ENCODE measurements around the gene TPST1. TPM values are rescaled to one million over a fixed set of nuclear protein-coding genes. Genes with fewer than 3 reads are reported as not detected.
"Not testable (repeated sequence)": the region's sequence is repeated elsewhere in the genome, so short reads cannot be mapped to it uniquely, and the experiment has no call there.

The TPST1 gene
- total and polyA plus RNA-seq, 5 donors from 2014 or later = 0.15 to 1.2 (median 0.24) TPM; not detected in 2

GRCh38 chr7:66310620-66311019 lies 105.5 kb downstream of the TPST1 start:
- no peaks in the 10 kb centered on the region for H3K4me1 ChIP-seq (ENCODE audit: control insufficient read depth, insufficient read depth, low read length, poor library complexity, severe bottlenecking)
- no peaks in the 10 kb centered on the region for H3K9me3 Mint-ChIP-seq

GRCh38 chr7:66313886-66314568 lies 108.9 kb downstream of the TPST1 start:
- Histone ChIP-seq H3K27ac (ENCODE audit: insufficient read depth, low read length, poor library complexity, severe bottlenecking) (no peak overlapping the region), H3K27me3 (ENCODE audit: control insufficient read depth, insufficient read depth, low read length) (peaks cover 8% of the 10 kb centered on the region), H3K36me3 (ENCODE audit: control insufficient read depth, insufficient read depth, low read length) (no peaks in the 10 kb centered on the region), H3K4me3 (ENCODE audit: low read depth, low read length) (no peak overlapping the region), H3K9me3 (ENCODE audit: control insufficient read depth in 2 of 2, low read length in 2 of 2) (no peaks in the 10 kb centered on the region), H3K4me1 (ENCODE audit: control insufficient read depth, insufficient read depth, low read length, poor library complexity, severe bottlenecking) (no peaks in the 10 kb centered on the region)
- Mint-ChIP-seq H3K9me3 (no peaks in the 10 kb centered on the region), H3K36me3 (no peaks in the 10 kb centered on the region), H3K27ac (no peak overlapping the region), H3K4me1 (no peaks in the 10 kb centered on the region), H3K4me3 (no peak overlapping the region), H3K27me3 (peaks cover 23% of the 10 kb centered on the region)
- no peak for ATAC-seq (ENCODE audit: low read depth in 2 of 2)
- DNase-seq = no peak

More at GRCh38 chr7:66310620-66311019, 105.5 kb downstream of the TPST1 start:
- no peak overlapping the region for H3K4me3 ChIP-seq (ENCODE audit: low read depth, low read length)
- Mint-ChIP-seq H3K4me1 (no peaks in the 10 kb centered on the region), H3K27ac (no peak overlapping the region), H3K27me3 (peaks cover 25% of the 10 kb centered on the region), H3K4me3 (no peak overlapping the region), H3K36me3 (no peaks in the 10 kb centered on the region)
- H3K27me3 ChIP-seq (ENCODE audit: control insufficient read depth, insufficient read depth, low read length) = peaks cover 8% of the 10 kb centered on the region
- no peak for ATAC-seq (ENCODE audit: low read depth in 2 of 2)
- no peaks in the 10 kb centered on the region for H3K36me3 ChIP-seq (ENCODE audit: control insufficient read depth, insufficient read depth, low read length)
- DNase-seq = no peak
- no peaks in the 10 kb centered on the region for H3K9me3 ChIP-seq (ENCODE audit: control insufficient read depth in 2 of 2, low read length in 2 of 2)
- H3K27ac ChIP-seq (ENCODE audit: insufficient read depth, low read length, poor library complexity, severe bottlenecking) = no peak overlapping the region

GRCh38 chr7:66315192-66315591 lies 110.1 kb downstream of the TPST1 start:
- no peaks in the 10 kb centered on the region for H3K36me3 ChIP-seq (ENCODE audit: control insufficient read depth, insufficient read depth, low read length)
- no peaks in the 10 kb centered on the region for H3K9me3 ChIP-seq (ENCODE audit: control insufficient read depth in 2 of 2, low read length in 2 of 2)
- H3K9me3 Mint-ChIP-seq = peaks cover 0 to 4% (median 0%) of the 10 kb centered on the region in 7 donors
- no peak overlapping the region for H3K4me3 ChIP-seq (ENCODE audit: low read depth, low read length)
- no peak overlapping the region for H3K27ac Mint-ChIP-seq
- H3K27ac ChIP-seq (ENCODE audit: insufficient read depth, low read length, poor library complexity, severe bottlenecking) = no peak overlapping the region
- peaks cover 14% of the 10 kb centered on the region for H3K27me3 Mint-ChIP-seq
- no peak overlapping the region for H3K4me3 Mint-ChIP-seq
- no peak for ATAC-seq (ENCODE audit: low read depth in 2 of 2)
- no peaks in the 10 kb centered on the region for H3K4me1 Mint-ChIP-seq
- no peak for DNase-seq
- H3K36me3 Mint-ChIP-seq = no peaks in the 10 kb centered on the region
- no peaks in the 10 kb centered on the region for H3K4me1 ChIP-seq (ENCODE audit: control insufficient read depth, insufficient read depth, low read length, poor library complexity, severe bottlenecking)
- peaks cover 8% of the 10 kb centered on the region for H3K27me3 ChIP-seq (ENCODE audit: control insufficient read depth, insufficient read depth, low read length)

DNA sequence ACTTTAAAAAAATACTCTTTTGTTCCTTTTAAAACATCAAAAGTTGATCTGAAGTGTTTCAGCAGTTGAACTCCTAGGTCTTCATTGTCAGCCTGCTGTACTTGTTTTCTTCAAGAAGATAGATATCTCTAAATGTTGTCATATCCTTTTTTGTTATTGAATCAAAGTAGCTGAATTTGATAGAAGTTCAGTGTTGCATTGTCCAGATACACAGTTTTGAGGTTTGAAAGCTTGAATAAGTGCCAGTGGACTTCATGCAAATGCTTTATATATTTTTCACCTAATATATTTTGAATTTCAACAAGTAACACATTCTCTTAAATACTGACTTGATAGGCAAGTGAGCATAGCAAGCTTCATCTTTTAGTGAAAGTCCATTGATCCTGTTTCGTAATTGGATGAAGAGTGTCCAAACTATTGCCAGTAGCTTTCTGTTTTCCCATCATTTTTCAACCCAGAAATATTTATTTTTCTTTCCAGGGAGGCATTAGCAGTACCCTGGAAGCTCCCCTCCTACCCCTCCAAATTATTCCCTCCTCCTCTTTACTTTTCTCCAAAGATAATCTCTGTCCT lies 114.4 kb downstream of the TPST1 start:
- H3K9me3 Mint-ChIP-seq = peaks cover 0 to 14% (median 3%) of the 10 kb centered on the region in 7 donors
- H3K4me1 Mint-ChIP-seq = no peaks in the 10 kb centered on the region
- DNase-seq = no peak
- peaks cover 8% of the 10 kb centered on the region for H3K27me3 Mint-ChIP-seq
- H3K36me3 ChIP-seq (ENCODE audit: control insufficient read depth, insufficient read depth, low read length) = no peaks in the 10 kb centered on the region
- peaks cover 3% of the 10 kb centered on the region for H3K27me3 ChIP-seq (ENCODE audit: control insufficient read depth, insufficient read depth, low read length)
- H3K4me1 ChIP-seq (ENCODE audit: control insufficient read depth, insufficient read depth, low read length, poor library complexity, severe bottlenecking) = no peaks in the 10 kb centered on the region
- H3K4me3 Mint-ChIP-seq = no peak overlapping the region
- no peak overlapping the region for H3K27ac ChIP-seq (ENCODE audit: insufficient read depth, low read length, poor library complexity, severe bottlenecking)
- H3K36me3 Mint-ChIP-seq = no peaks in the 10 kb centered on the region
- H3K27ac Mint-ChIP-seq = no peak overlapping the region
- no peak for ATAC-seq (ENCODE audit: low read depth in 2 of 2)
- peaks cover 0 to 3% of the 10 kb centered on the region in 2 experiments for H3K9me3 ChIP-seq (ENCODE audit: control insufficient read depth in 2 of 2, low read length in 2 of 2)
- no peak overlapping the region for H3K4me3 ChIP-seq (ENCODE audit: low read depth, low read length)

DNA sequence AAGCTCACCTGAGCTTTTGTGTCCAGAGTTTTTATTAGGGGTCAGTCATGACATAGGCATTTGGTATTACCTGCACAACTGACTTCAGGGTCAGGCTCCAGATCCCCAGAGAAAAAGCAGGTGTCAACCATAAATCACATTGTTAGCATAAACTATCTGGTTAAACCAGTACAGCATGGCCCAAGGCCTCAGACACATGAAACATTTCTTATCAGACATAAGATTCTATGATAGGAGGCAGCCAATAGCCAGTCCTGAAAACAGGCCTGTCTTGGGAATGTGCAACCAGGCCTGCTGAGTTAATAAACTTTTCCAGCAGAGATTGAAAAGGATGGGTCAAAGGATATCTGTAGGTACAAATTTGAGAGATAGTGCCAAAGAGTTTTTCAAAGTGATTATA lies 116.1 kb downstream of the TPST1 start:
- Mint-ChIP-seq H3K9me3 (peaks cover 0 to 14% (median 3%) of the 10 kb centered on the region in 7 donors), H3K27me3 (peaks cover 8% of the 10 kb centered on the region), H3K27ac (no peak overlapping the region), H3K36me3 (no peaks in the 10 kb centered on the region), H3K4me1 (no peaks in the 10 kb centered on the region), H3K4me3 (no peak overlapping the region)
- H3K4me1 ChIP-seq (ENCODE audit: control insufficient read depth, insufficient read depth, low read length, poor library complexity, severe bottlenecking) = no peaks in the 10 kb centered on the region
- H3K4me3 ChIP-seq (ENCODE audit: low read depth, low read length) = no peak overlapping the region
- peaks cover 3% of the 10 kb centered on the region for H3K27me3 ChIP-seq (ENCODE audit: control insufficient read depth, insufficient read depth, low read length)
- no peak for DNase-seq
- ATAC-seq (ENCODE audit: low read depth in 2 of 2) = no peak
- no peak overlapping the region for H3K27ac ChIP-seq (ENCODE audit: insufficient read depth, low read length, poor library complexity, severe bottlenecking)
- H3K9me3 ChIP-seq (ENCODE audit: control insufficient read depth in 2 of 2, low read length in 2 of 2) = peaks cover 0 to 3% of the 10 kb centered on the region in 2 experiments
- no peaks in the 10 kb centered on the region for H3K36me3 ChIP-seq (ENCODE audit: control insufficient read depth, insufficient read depth, low read length)

DNA sequence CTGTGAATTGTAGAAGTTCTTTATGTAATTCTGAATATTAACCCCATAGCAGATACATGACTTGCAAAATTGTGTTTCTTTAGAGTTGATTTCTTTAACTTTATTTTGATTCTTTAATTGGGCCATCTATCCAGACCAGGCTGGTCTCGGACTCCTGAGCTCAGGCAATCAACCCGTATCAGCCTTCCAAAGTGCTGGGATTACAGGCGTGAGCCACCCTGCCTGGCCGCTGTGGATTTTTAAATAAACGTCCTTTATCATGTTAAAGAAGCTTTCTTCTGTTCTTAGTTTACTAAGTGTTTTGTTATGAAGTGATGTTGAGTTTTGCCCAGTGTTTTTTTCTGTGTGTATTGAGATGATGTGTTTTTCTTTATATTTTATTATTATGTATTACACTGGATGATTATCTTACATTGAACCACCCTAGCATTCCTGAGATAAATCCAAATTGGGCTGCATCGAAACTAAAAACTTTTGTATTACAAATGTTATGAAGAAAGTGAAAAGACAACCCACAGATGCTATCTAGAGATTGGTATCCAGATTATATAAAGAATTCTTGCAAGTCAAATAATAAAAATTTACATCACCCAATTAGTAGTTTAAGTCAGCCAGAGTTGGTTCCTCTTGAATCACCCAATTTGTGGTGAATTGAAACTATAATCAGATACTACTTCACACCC lies 118.1 kb downstream of the TPST1 start:
- Histone ChIP-seq H3K4me3 (ENCODE audit: low read depth, low read length) (no peak overlapping the region), H3K36me3 (ENCODE audit: control insufficient read depth, insufficient read depth, low read length) (no peaks in the 10 kb centered on the region), H3K4me1 (ENCODE audit: control insufficient read depth, insufficient read depth, low read length, poor library complexity, severe bottlenecking) (no peaks in the 10 kb centered on the region), H3K27me3 (ENCODE audit: control insufficient read depth, insufficient read depth, low read length) (peaks cover 3% of the 10 kb centered on the region), H3K27ac (ENCODE audit: insufficient read depth, low read length, poor library complexity, severe bottlenecking) (no peak overlapping the region), H3K9me3 (ENCODE audit: control insufficient read depth in 2 of 2, low read length in 2 of 2) (peaks cover 0 to 3% of the 10 kb centered on the region in 2 experiments)
- H3K27me3 Mint-ChIP-seq = peaks cover 8% of the 10 kb centered on the region
- H3K4me3 Mint-ChIP-seq = no peak overlapping the region
- no peak overlapping the region for H3K27ac Mint-ChIP-seq
- ATAC-seq (ENCODE audit: low read depth in 2 of 2) (no peak), DNase-seq (no peak)
- no peaks in the 10 kb centered on the region for H3K36me3 Mint-ChIP-seq
- no peaks in the 10 kb centered on the region for H3K4me1 Mint-ChIP-seq
- H3K9me3 Mint-ChIP-seq = peaks cover 0 to 14% (median 3%) of the 10 kb centered on the region in 7 donors

GRCh38 chr7:66324985-66325384 lies 119.9 kb downstream of the TPST1 start:
- not testable (repeated sequence) for H3K4me3 ChIP-seq (ENCODE audit: low read depth, low read length)

More at GRCh38 chr7:66324985-66325384, 119.9 kb downstream of the TPST1 start:
- H3K27me3 Mint-ChIP-seq; ATAC-seq (ENCODE audit: low read depth in 2 of 2); DNase-seq; H3K36me3 Mint-ChIP-seq; H3K27ac Mint-ChIP-seq; H3K27me3 ChIP-seq (ENCODE audit: control insufficient read depth, insufficient read depth, low read length); H3K36me3 ChIP-seq (ENCODE audit: control insufficient read depth, insufficient read depth, low read length); H3K4me1 ChIP-seq (ENCODE audit: control insufficient read depth, insufficient read depth, low read length, poor library complexity, severe bottlenecking); H3K9me3 ChIP-seq (ENCODE audit: control insufficient read depth in 2 of 2, low read length in 2 of 2); H3K4me3 Mint-ChIP-seq; H3K4me1 Mint-ChIP-seq; H3K27ac ChIP-seq (ENCODE audit: insufficient read depth, low read length, poor library complexity, severe bottlenecking): not testable (repeated sequence)
- peaks cover 0 to 10% (median 3%) of the 10 kb centered on the region in 7 donors for H3K9me3 Mint-ChIP-seq

Measured in CD4-positive, CD25-positive, alpha-beta regulatory T cell (primary cell).